SK-N-SH treated with all-trans-retinoic acid at 6 μM for 48 hours (cell line): ENCODE measurements around the gene OSBPL2.

ENCODE experiments used
- ARNTL ChIP-seq: fragments of 450-650 bp; formaldehyde crosslinking; IDR thresholded peaks from 2 replicates; pipeline ENCODE4 v1.5.0; 2020; ENCODE audit warnings: low read depth, mild to moderate bottlenecking, moderate library complexity, borderline replicate concordance
- GLIS3 ChIP-seq: fragments of 250-450 bp; sonication (Bioruptor Pico); IDR thresholded peaks from 2 replicates; pipeline ENCODE4 v1.5.0; 2020; ENCODE audit warnings: mild to moderate bottlenecking, moderate library complexity
- PPARA ChIP-seq: fragments of 250-450 bp; sonication (Bioruptor Pico); IDR thresholded peaks from 2 replicates; pipeline ENCODE4 v1.5.0; 2020; ENCODE audit warnings: mild to moderate bottlenecking, borderline replicate concordance
- RARB ChIP-seq: fragments of 250-450 bp; sonication (Bioruptor Pico); IDR thresholded peaks from 2 replicates; pipeline ENCODE4 v1.8.0; 2021; ENCODE audit warnings: mild to moderate bottlenecking, moderate library complexity
- ZC3H10 ChIP-seq: fragments of 250-450 bp; sonication (Bioruptor Pico); IDR thresholded peaks from 2 replicates; pipeline ENCODE4 v1.5.1; 2021; ENCODE audit warnings: mild to moderate bottlenecking, moderate library complexity
- ZFP3 ChIP-seq: fragments of 250-450 bp; sonication (Bioruptor Pico); IDR thresholded peaks from 2 replicates; pipeline ENCODE4 v1.5.0; 2020; ENCODE audit warnings: mild to moderate bottlenecking, moderate library complexity
- ZFP30 ChIP-seq: fragments of 450-650 bp; formaldehyde crosslinking; IDR thresholded peaks from 2 replicates; pipeline ENCODE4 v1.5.0; 2022; ENCODE audit warnings: mild to moderate bottlenecking, moderate library complexity
- ZNF8 ChIP-seq: fragments of 450-650 bp; formaldehyde crosslinking; IDR thresholded peaks from 2 replicates; pipeline ENCODE4 v1.5.0; 2020; ENCODE audit warnings: mild to moderate bottlenecking, moderate library complexity
- TF ChIP-seq, protein P1 (sequence below): fragments of 250-450 bp; sonication (Bioruptor Pico); IDR thresholded peaks from 2 replicates; pipeline ENCODE4 v1.8.0; 2020; ENCODE audit warnings: mild to moderate bottlenecking, moderate library complexity, borderline replicate concordance
- TF ChIP-seq, protein P2 (sequence below): fragments of 250-450 bp; sonication (Bioruptor Pico); IDR thresholded peaks from 2 replicates; pipeline ENCODE4 v1.5.0; 2020; ENCODE audit warnings: mild to moderate bottlenecking, moderate library complexity
- TF ChIP-seq, protein P3 (sequence below): fragments of 250-450 bp; sonication (Bioruptor Pico); IDR thresholded peaks from 2 replicates; pipeline ENCODE4 v1.5.1; 2020; ENCODE audit warnings: low read depth, mild to moderate bottlenecking, moderate library complexity

GRCh38 chr20:62321521-62321948 lies 83.2 kb downstream of the OSBPL2 start:
- no peak for TF ChIP-seq ZFP30 (CRISPR knock-in tag)
- TF ChIP-seq ARNTL (CRISPR knock-in tag), result no peak
- TF ChIP-seq GLIS3, result no peak
- no peak for TF ChIP-seq RARB (CRISPR knock-in tag)
- TF ChIP-seq, protein P1, sequence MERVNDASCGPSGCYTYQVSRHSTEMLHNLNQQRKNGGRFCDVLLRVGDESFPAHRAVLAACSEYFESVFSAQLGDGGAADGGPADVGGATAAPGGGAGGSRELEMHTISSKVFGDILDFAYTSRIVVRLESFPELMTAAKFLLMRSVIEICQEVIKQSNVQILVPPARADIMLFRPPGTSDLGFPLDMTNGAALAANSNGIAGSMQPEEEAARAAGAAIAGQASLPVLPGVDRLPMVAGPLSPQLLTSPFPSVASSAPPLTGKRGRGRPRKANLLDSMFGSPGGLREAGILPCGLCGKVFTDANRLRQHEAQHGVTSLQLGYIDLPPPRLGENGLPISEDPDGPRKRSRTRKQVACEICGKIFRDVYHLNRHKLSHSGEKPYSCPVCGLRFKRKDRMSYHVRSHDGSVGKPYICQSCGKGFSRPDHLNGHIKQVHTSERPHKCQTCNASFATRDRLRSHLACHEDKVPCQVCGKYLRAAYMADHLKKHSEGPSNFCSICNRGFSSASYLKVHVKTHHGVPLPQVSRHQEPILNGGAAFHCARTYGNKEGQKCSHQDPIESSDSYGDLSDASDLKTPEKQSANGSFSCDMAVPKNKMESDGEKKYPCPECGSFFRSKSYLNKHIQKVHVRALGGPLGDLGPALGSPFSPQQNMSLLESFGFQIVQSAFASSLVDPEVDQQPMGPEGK (CRISPR knock-in tag), result no peak
- no peak for TF ChIP-seq ZNF8 (CRISPR knock-in tag)
- no peak for TF ChIP-seq ZFP3 (CRISPR knock-in tag)
- TF ChIP-seq, protein P2, sequence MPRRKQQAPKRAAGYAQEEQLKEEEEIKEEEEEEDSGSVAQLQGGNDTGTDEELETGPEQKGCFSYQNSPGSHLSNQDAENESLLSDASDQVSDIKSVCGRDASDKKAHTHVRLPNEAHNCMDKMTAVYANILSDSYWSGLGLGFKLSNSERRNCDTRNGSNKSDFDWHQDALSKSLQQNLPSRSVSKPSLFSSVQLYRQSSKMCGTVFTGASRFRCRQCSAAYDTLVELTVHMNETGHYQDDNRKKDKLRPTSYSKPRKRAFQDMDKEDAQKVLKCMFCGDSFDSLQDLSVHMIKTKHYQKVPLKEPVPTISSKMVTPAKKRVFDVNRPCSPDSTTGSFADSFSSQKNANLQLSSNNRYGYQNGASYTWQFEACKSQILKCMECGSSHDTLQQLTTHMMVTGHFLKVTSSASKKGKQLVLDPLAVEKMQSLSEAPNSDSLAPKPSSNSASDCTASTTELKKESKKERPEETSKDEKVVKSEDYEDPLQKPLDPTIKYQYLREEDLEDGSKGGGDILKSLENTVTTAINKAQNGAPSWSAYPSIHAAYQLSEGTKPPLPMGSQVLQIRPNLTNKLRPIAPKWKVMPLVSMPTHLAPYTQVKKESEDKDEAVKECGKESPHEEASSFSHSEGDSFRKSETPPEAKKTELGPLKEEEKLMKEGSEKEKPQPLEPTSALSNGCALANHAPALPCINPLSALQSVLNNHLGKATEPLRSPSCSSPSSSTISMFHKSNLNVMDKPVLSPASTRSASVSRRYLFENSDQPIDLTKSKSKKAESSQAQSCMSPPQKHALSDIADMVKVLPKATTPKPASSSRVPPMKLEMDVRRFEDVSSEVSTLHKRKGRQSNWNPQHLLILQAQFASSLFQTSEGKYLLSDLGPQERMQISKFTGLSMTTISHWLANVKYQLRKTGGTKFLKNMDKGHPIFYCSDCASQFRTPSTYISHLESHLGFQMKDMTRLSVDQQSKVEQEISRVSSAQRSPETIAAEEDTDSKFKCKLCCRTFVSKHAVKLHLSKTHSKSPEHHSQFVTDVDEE, result no peak
- TF ChIP-seq PPARA, result no peak
- no peak for TF ChIP-seq ZC3H10
- TF ChIP-seq, protein P3, sequence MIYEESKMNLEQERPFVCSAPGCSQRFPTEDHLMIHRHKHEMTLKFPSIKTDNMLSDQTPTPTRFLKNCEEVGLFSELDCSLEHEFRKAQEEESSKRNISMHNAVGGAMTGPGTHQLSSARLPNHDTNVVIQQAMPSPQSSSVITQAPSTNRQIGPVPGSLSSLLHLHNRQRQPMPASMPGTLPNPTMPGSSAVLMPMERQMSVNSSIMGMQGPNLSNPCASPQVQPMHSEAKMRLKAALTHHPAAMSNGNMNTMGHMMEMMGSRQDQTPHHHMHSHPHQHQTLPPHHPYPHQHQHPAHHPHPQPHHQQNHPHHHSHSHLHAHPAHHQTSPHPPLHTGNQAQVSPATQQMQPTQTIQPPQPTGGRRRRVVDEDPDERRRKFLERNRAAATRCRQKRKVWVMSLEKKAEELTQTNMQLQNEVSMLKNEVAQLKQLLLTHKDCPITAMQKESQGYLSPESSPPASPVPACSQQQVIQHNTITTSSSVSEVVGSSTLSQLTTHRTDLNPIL (CRISPR knock-in tag), result no peak
